Hepatocyte (in vitro differentiated cells): ENCODE results near the gene MMP1. TPM values are rescaled to one million over a fixed set of nuclear protein-coding genes. Genes with fewer than 3 reads are reported as not detected.

Experiments
- DNase-seq: peaks from one replicate; pipeline ENCODE4 v3.0.0-alpha.2; 2016; ENCODE audit warnings: low spot score
- H2AFZ ChIP-seq: fragments of 200-600 bp; sonication (generic); 2 replicates; pipeline ENCODE4 v1.6.0; 2016; ENCODE audit warnings: antibody characterized with exemption, mild to moderate bottlenecking
- H3K27ac ChIP-seq: fragments of 200-600 bp; sonication (generic); 2 replicates; pipeline ENCODE4 v1.5.1; 2016; ENCODE audit warnings: mild to moderate bottlenecking
- H3K27me3 ChIP-seq: fragments of 200-600 bp; sonication (generic); 2 replicates; pipeline ENCODE4 v1.6.1; 2016
- H3K36me3 ChIP-seq: fragments of 200-600 bp; sonication (generic); replicated peaks from 2 replicates; pipeline ENCODE4 v1.5.1; 2016; ENCODE audit warnings: low read depth; ENCODE audit not compliant: insufficient read depth
- H3K4me1 ChIP-seq: fragments of 200-600 bp; sonication (generic); 2 replicates; pipeline ENCODE4 v1.5.1; 2016; ENCODE audit warnings: mild to moderate bottlenecking, moderate library complexity; ENCODE audit not compliant: insufficient read depth
- H3K4me2 ChIP-seq: fragments of 200-600 bp; sonication (generic); 2 replicates; pipeline ENCODE4 v1.6.0; 2016
- H3K4me3 ChIP-seq: fragments of 200-600 bp; sonication (generic); 2 replicates; pipeline ENCODE4 v1.5.1; 2016; ENCODE audit warnings: mild to moderate bottlenecking
- H3K79me2 ChIP-seq: fragments of 200-600 bp; sonication (generic); 2 replicates; pipeline ENCODE4 v1.6.0; 2017; ENCODE audit warnings: mild to moderate bottlenecking
- H3K9me2 ChIP-seq: fragments of 200-600 bp; sonication (generic); replicated peaks from 2 replicates; pipeline ENCODE4 v1.6.0; 2017; ENCODE audit warnings: mild to moderate bottlenecking; ENCODE audit not compliant: insufficient read depth
- H3K9me3 ChIP-seq: fragments of 200-600 bp; sonication (generic); 2 replicates; pipeline ENCODE4 v1.5.1; 2016; ENCODE audit warnings: low read depth, mild to moderate bottlenecking
- H4K20me1 ChIP-seq: fragments of 200-600 bp; sonication (generic); 2 replicates; pipeline ENCODE4 v1.6.0; 2016; ENCODE audit warnings: mild to moderate bottlenecking; ENCODE audit not compliant: insufficient read depth, poor library complexity, severe bottlenecking
- CTCF ChIP-seq: fragments of 200-600 bp; sonication (generic); IDR thresholded peaks from 2 replicates; pipeline ENCODE4 v1.5.1; 2016; ENCODE audit warnings: antibody characterized with exemption, mild to moderate bottlenecking; ENCODE audit not compliant: poor library complexity
- EZH2 ChIP-seq: fragments of 200-600 bp; sonication (generic); IDR thresholded peaks from 2 replicates; pipeline ENCODE4 v1.6.1; 2016; ENCODE audit warnings: antibody characterized with exemption, mild to moderate bottlenecking, borderline replicate concordance
- EZH2phosphoT487 ChIP-seq: fragments of 200-600 bp; sonication (generic); IDR thresholded peaks from one replicate; pipeline ENCODE4 v1.6.1; 2018; ENCODE audit warnings: antibody characterized with exemption, mild to moderate bottlenecking, low read depth, moderate library complexity; ENCODE audit not compliant: unreplicated experiment, severe bottlenecking
- WGBS: methylation state at CpG from one replicate; pipeline ENCODE4 v1.1.6; 2016; ENCODE audit warnings: low lambda C conversion rate; ENCODE audit errors: missing lambda C conversion rate; 5-methylcytosine and 5-hydroxymethylcytosine counted together
- polyA plus RNA-seq: library from polyadenylated mRNA; unstranded; fragments of >200 nt; fragmentation: Nextera tagmentation; extraction: Ambion mirVana; gene quantifications from 2 replicates; pipeline ENCODE4 v1.2.1, GENCODE V29; 2016
- total RNA-seq: library from RNA; depleted of rRNA; stranded (reverse); fragments of >200 nt; gene quantifications from 2 replicates; pipeline ENCODE4 v1.2.3, GENCODE V29; 2014

The MMP1 gene
- total and polyA plus RNA-seq, 2 experiments from 2014 or later = 10.1 to 24.6 TPM

- Histone ChIP-seq H3K4me1 (no peaks in the 10 kb centered on the region), H3K27ac (no peak within 1 kb of the TSS), H3K79me2 (no peaks in the 10 kb centered on the region), H3K9me3 (no peaks in the 10 kb centered on the region), H3K4me3 (no peak within 1 kb of the TSS), H3K4me2 (no peak within 1 kb of the TSS), H4K20me1 (no peaks in the 10 kb centered on the region), H3K9me2 (no peaks in the 10 kb centered on the region), H3K36me3 (no peaks in the 10 kb centered on the region), H3K27me3 (no peaks in the 10 kb centered on the region), H2AFZ (no peak within 1 kb of the TSS)
- WGBS = 16% methylated on average over 2 of the region's 2 CpGs
- TF ChIP-seq EZH2phosphoT487 (no peak), CTCF (peak; percentile 45)
- DNase-seq = peak; percentile 41
Measured at GRCh38 chr11:102780491-102780918, 17.5 kb downstream of the MMP1 start, which contains the start of gene MMP10. MMP10 (minus strand) TSS chr11:102780628; CDS start chr11:102780591, 37 bp downstream.

- no peak overlapping the region for H3K4me3 ChIP-seq
- no peaks in the 10 kb centered on the region for H3K4me1 ChIP-seq
- DNase-seq = no peak
- H3K9me3 ChIP-seq = no peaks in the 10 kb centered on the region
- H3K9me2 ChIP-seq = no peaks in the 10 kb centered on the region
- H3K27ac ChIP-seq = no peak overlapping the region
- WGBS = 67% methylated on average over 5 of the region's 5 CpGs
- no peak overlapping the region for H3K4me2 ChIP-seq
- no peaks in the 10 kb centered on the region for H3K27me3 ChIP-seq
- no peaks in the 10 kb centered on the region for H3K79me2 ChIP-seq
- H4K20me1 ChIP-seq = no peaks in the 10 kb centered on the region
- no peak for TF ChIP-seq EZH2
- no peak for TF ChIP-seq EZH2phosphoT487
- TF ChIP-seq CTCF = no peak
- H3K36me3 ChIP-seq = no peaks in the 10 kb centered on the region
- H2AFZ ChIP-seq = no peak overlapping the region
Measured at GRCh38 chr11:102776454-102776853, 21.5 kb downstream of the MMP1 start.

DNA sequence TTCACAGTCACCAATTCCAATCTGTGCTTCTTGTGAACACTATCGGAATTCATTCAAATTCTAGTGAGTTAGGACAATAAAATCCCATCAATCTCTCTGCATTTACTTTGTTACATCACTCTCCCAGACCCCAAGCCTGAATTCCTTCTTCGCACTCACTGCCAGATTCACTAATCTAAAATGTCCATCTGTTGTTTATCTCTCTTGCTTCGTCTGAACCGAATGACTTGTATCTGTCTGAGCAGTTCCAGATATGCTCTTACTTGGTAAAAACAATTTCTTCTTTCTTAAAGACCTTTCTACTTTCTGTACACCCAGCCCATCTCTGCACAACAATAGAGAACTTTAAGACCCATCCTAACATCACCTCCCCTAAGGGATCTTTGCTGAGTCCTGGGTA, 24.6 kb downstream of the MMP1 start:
- no peaks in the 10 kb centered on the region for H3K4me1 ChIP-seq
- H3K9me3 ChIP-seq = no peaks in the 10 kb centered on the region
- H3K79me2 ChIP-seq = no peaks in the 10 kb centered on the region
- H3K9me2 ChIP-seq = no peaks in the 10 kb centered on the region
- no peaks in the 10 kb centered on the region for H3K27me3 ChIP-seq
- H4K20me1 ChIP-seq = no peaks in the 10 kb centered on the region
- DNase-seq = no peak
- TF ChIP-seq EZH2 (no peak), EZH2phosphoT487 (no peak), CTCF (no peak)
- no peak overlapping the region for H3K4me2 ChIP-seq
- H3K36me3 ChIP-seq = no peaks in the 10 kb centered on the region
- no peak overlapping the region for H3K4me3 ChIP-seq
- no peak overlapping the region for H2AFZ ChIP-seq
- no peak overlapping the region for H3K27ac ChIP-seq
- WGBS = 49% methylated on average over 4 of the region's 4 CpGs

GRCh38 chr11:102771351-102771750, 26.6 kb downstream of the MMP1 start:
- no peak for DNase-seq
- TF ChIP-seq EZH2 = no peak
- TF ChIP-seq EZH2phosphoT487 = no peak
- TF ChIP-seq CTCF = no peak
- Histone ChIP-seq H2AFZ (no peak overlapping the region), H3K27me3 (no peaks in the 10 kb centered on the region), H3K4me2 (no peak overlapping the region), H4K20me1 (no peaks in the 10 kb centered on the region), H3K4me3 (no peak overlapping the region), H3K79me2 (no peaks in the 10 kb centered on the region), H3K9me2 (no peaks in the 10 kb centered on the region), H3K9me3 (no peaks in the 10 kb centered on the region), H3K27ac (no peak overlapping the region), H3K4me1 (no peaks in the 10 kb centered on the region), H3K36me3 (no peaks in the 10 kb centered on the region)
- 75% methylated on average over 1 of the region's 1 CpG for WGBS
